Measurements from ENCODE around the gene NKD1. TPM values are rescaled to one million over a fixed set of nuclear protein-coding genes. Genes with fewer than 3 reads are reported as not detected.
"Not testable (repeated sequence)": the region's sequence is repeated elsewhere in the genome, so short reads cannot be mapped to it uniquely, and the experiment has no call there.

NKD1 gene
- total RNA-seq, 1 donor from 2014 or later = 63.0 TPM

DNA sequence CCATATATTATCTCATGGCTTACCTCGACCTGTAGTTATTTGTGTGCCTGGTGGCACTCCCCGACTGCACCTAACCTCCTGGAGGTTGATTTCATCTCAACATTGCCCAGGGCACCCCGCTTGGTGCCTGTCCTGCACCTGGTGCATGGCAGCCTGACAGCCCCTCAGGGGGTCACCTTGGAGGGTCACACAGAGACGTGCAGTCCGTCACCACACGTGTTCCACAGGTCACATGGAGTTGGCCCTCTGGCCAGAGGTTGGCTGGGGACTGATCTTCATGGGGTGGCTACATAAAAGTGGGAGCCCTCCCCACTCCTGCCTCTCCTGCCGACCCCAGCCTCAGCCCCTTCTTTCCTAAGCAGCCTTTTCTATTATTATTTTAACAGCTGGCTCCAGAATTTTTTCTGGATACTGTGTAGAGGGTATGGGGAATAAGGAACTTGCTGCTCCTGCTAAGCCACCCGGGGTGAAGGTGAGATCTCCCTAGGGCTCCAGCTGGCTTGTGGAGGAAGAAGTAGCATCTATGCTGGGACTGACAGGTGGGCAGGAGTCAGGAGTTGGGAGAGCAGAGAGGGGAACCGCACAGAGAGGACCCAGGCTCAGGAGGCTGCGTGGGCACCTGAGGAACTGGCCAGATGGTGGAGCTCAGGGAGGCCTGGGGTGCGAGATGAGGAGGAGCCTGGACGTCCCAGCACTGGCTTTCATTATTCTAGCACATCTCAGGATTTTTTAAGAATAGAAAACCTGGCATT lies 12.5 kb upstream of the NKD1 start:
- TF ChIP-seq, protein P1, sequence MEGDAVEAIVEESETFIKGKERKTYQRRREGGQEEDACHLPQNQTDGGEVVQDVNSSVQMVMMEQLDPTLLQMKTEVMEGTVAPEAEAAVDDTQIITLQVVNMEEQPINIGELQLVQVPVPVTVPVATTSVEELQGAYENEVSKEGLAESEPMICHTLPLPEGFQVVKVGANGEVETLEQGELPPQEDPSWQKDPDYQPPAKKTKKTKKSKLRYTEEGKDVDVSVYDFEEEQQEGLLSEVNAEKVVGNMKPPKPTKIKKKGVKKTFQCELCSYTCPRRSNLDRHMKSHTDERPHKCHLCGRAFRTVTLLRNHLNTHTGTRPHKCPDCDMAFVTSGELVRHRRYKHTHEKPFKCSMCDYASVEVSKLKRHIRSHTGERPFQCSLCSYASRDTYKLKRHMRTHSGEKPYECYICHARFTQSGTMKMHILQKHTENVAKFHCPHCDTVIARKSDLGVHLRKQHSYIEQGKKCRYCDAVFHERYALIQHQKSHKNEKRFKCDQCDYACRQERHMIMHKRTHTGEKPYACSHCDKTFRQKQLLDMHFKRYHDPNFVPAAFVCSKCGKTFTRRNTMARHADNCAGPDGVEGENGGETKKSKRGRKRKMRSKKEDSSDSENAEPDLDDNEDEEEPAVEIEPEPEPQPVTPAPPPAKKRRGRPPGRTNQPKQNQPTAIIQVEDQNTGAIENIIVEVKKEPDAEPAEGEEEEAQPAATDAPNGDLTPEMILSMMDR (IDR thresholded peaks at IDR 0.05; ENCODE audit: unreplicated experiment) = no peak
- H3K27me3 Mint-ChIP-seq (ENCODE audit: low read depth) = peaks cover 2% of the 10 kb centered on the region
- no peak overlapping the region for H3K27ac Mint-ChIP-seq
- H3K4me3 Mint-ChIP-seq = no peak overlapping the region
- peak in 1 of 2 experiments; percentile 25 for DNase-seq (ENCODE audit: low spot score in 2 of 2, unreplicated experiment in 2 of 2)
- no peaks in the 10 kb centered on the region for H3K36me3 Mint-ChIP-seq
- H3K4me1 Mint-ChIP-seq = peaks cover 11% of the 10 kb centered on the region
- H3K9me3 Mint-ChIP-seq = no peaks in the 10 kb centered on the region

DNA sequence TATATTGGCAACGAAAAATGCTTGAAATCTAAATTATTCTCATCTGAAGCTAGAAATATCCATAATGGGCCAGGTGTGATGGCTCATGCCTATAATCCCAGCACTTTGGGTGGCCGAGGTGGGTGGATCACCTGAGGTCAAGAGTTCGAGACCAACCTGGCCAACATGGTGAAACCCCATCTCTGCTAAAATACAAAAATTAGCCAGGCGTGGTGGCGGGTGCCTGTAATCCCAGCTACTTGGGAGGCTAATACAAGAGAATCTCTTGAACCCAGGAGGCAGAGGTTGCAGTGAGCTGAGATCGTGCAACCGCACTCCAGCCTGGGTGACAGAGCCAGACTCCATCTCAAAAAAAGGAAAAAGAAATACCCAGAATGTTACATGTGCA lies 11.9 kb upstream of the NKD1 start:
- H3K9me3 Mint-ChIP-seq; H3K36me3 Mint-ChIP-seq; H3K4me3 Mint-ChIP-seq; DNase-seq (ENCODE audit: low spot score in 2 of 2, unreplicated experiment in 2 of 2); H3K27me3 Mint-ChIP-seq (ENCODE audit: low read depth); H3K27ac Mint-ChIP-seq: not testable (repeated sequence)
- H3K4me1 Mint-ChIP-seq = peaks cover 11% of the 10 kb centered on the region

GRCh38 chr16:50537533-50538290 lies 10.5 kb upstream of the NKD1 start:
- peaks cover 3% of the 10 kb centered on the region for H3K27me3 Mint-ChIP-seq (ENCODE audit: low read depth)
- H3K27ac Mint-ChIP-seq = no peak overlapping the region
- TF ChIP-seq, protein P1 (IDR thresholded peaks at IDR 0.05; ENCODE audit: unreplicated experiment) = no peak
- no peaks in the 10 kb centered on the region for H3K9me3 Mint-ChIP-seq
- H3K4me1 Mint-ChIP-seq = peaks cover 11% of the 10 kb centered on the region
- no peak for DNase-seq (ENCODE audit: low spot score in 2 of 2, unreplicated experiment in 2 of 2)
- no peak overlapping the region for H3K4me3 Mint-ChIP-seq
- H3K36me3 Mint-ChIP-seq = no peaks in the 10 kb centered on the region

DNA sequence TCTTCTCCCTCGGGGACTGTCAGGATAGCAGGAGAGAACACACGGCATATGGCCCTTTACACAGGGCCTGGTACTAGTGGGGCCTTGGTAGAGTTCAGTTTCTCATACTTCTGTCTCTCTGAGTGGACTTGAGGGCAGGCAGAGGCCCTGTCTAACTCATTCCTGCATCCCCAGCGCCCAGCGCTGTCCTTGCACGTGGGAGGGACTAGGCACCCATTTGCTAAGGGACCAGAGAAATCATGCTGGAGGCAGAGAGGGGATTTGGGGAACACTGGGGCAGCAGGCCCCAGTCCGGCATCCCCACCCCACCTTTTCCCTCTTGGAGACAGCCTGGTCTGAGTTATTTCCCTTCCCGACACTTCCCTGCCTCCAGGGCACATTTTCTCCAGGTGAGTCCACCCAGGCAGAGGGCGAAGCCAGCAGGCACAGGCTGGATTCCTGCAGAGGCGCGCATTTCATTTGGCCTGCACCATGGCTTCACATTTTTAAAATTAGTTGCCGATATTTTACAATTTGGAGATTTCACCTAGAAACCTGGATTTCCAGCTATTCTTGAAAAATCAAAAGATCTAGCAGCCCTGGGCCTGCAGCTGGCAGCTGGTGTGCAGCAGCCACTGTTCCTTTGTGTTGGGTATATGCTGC lies 9.7 kb upstream of the NKD1 start:
- Mint-ChIP-seq H3K4me3 (no peak overlapping the region), H3K4me1 (peaks cover 11% of the 10 kb centered on the region), H3K27ac (no peak overlapping the region), H3K36me3 (no peaks in the 10 kb centered on the region), H3K9me3 (no peaks in the 10 kb centered on the region), H3K27me3 (ENCODE audit: low read depth) (peaks cover 3% of the 10 kb centered on the region)
- TF ChIP-seq, protein P1 (IDR thresholded peaks at IDR 0.05; ENCODE audit: unreplicated experiment) = no peak
- no peak for DNase-seq (ENCODE audit: low spot score in 2 of 2, unreplicated experiment in 2 of 2)

GRCh38 chr16:50539053-50539695 lies 9.0 kb upstream of the NKD1 start:
- Mint-ChIP-seq H3K4me1 (peaks cover 10% of the 10 kb centered on the region), H3K4me3 (no peak overlapping the region)

More at GRCh38 chr16:50539053-50539695, 9.0 kb upstream of the NKD1 start:
- Mint-ChIP-seq H3K9me3 (no peaks in the 10 kb centered on the region), H3K27me3 (ENCODE audit: low read depth) (peaks cover 3% of the 10 kb centered on the region), H3K36me3 (no peaks in the 10 kb centered on the region), H3K27ac (no peak overlapping the region)
- TF ChIP-seq, protein P1 (IDR thresholded peaks at IDR 0.05; ENCODE audit: unreplicated experiment) = no peak
- DNase-seq (ENCODE audit: low spot score in 2 of 2, unreplicated experiment in 2 of 2) = no peak

Measured in mesothelial cell of epicardium (in vitro differentiated cells).